HG03520 (cell line): ENCODE data around the gene CACNA1I.

Experiments
- ATAC-seq: cut with Tn5 transposase; IDR thresholded peaks from one replicate; pipeline ENCODE4 v1.9.1; 2021; ENCODE audit warnings: mild to moderate bottlenecking, moderate library complexity; ENCODE audit not compliant: unreplicated experiment

CACNA1I gene

GRCh38 chr22:39535357-39535725, 35.2 kb upstream of the CACNA1I start:
- no peak for ATAC-seq

- no peak for ATAC-seq
Measured at GRCh38 chr22:39535831-39536449, 34.6 kb upstream of the CACNA1I start.

- ATAC-seq, result no peak
Measured at GRCh38 chr22:39536711-39537110, 33.8 kb upstream of the CACNA1I start.

- no peak for ATAC-seq
Measured at GRCh38 chr22:39537975-39538374, 32.6 kb upstream of the CACNA1I start.

- ATAC-seq, result no peak
Measured at GRCh38 chr22:39543095-39543494, 27.5 kb upstream of the CACNA1I start.

- ATAC-seq, result no peak
Measured at GRCh38 chr22:39545386-39546365, 24.9 kb upstream of the CACNA1I start.

GRCh38 chr22:39546889-39547586, 23.5 kb upstream of the CACNA1I start:
- ATAC-seq, result no peak

GRCh38 chr22:39547587-39547947, 23.0 kb upstream of the CACNA1I start:
- ATAC-seq, result no peak

- no peak for ATAC-seq
Measured at GRCh38 chr22:39553429-39553828, 17.1 kb upstream of the CACNA1I start.

- ATAC-seq, result no peak
Measured at GRCh38 chr22:39554151-39554550, 16.4 kb upstream of the CACNA1I start.

GRCh38 chr22:39556970-39557841, 13.3 kb upstream of the CACNA1I start:
- no peak for ATAC-seq

GRCh38 chr22:39558254-39558727, 12.3 kb upstream of the CACNA1I start:
- no peak for ATAC-seq

- no peak for ATAC-seq
Measured at GRCh38 chr22:39558950-39559349, 11.6 kb upstream of the CACNA1I start.

- no peak for ATAC-seq
Measured at GRCh38 chr22:39559456-39560105, 11.0 kb upstream of the CACNA1I start.

- ATAC-seq, result no peak
Measured at GRCh38 chr22:39560127-39560526, 10.4 kb upstream of the CACNA1I start.

GRCh38 chr22:39562839-39563489, 7.6 kb upstream of the CACNA1I start:
- ATAC-seq, result no peak

- ATAC-seq, result no peak
Measured at GRCh38 chr22:39563571-39564428, 6.8 kb upstream of the CACNA1I start.

- ATAC-seq, result no peak
Measured at GRCh38 chr22:39565414-39565944, 5.1 kb upstream of the CACNA1I start.
